Prostate gland (tissue), 2 donors: ENCODE results near the gene LYPD6B. TPM values are rescaled to one million over a fixed set of nuclear protein-coding genes. Genes with fewer than 3 reads are reported as not detected.
"Not testable (repeated sequence)": the region's sequence is repeated elsewhere in the genome, so short reads cannot be mapped to it uniquely, and the experiment has no call there.

Experiments
- DNase-seq: peaks from one replicate; pipeline ENCODE4 v3.0.0-alpha.2; 2019; ENCODE audit warnings: low spot score
- H3K27ac ChIP-seq, 2 donors: fragments of 200-600 bp; sonication (generic); 2 replicates each; pipeline ENCODE4 v1.5.1; 2017 to 2019
- H3K27me3 ChIP-seq: fragments of 200-600 bp; sonication (generic); replicated peaks from 2 replicates; pipeline ENCODE4 v1.5.1; 2019; ENCODE audit not compliant: insufficient read depth
- H3K36me3 ChIP-seq, 2 donors: fragments of 200-600 bp; sonication (generic); 1 replicate in 1 of 2; 2 replicates in 1 of 2; pipeline versions ENCODE4 v1.5.1 to v1.8.1; 2017 to 2019
- H3K4me1 ChIP-seq: fragments of 200-600 bp; sonication (generic); replicated peaks from 2 replicates; pipeline ENCODE4 v1.5.1; 2019
- H3K4me3 ChIP-seq, 2 donors: fragments of 200-600 bp; sonication (generic); 2 replicates each; pipeline ENCODE4 v1.5.1; 2017 to 2019
- H3K9me3 ChIP-seq: fragments of 200-600 bp; sonication (generic); 2 replicates; pipeline ENCODE4 v1.5.1; 2017
- POLR2A ChIP-seq: fragments of 450-650 bp; IDR thresholded peaks from one replicate; pipeline ENCODE4 v1.6.1; 2016; ENCODE audit warnings: antibody characterized with exemption, mild to moderate bottlenecking
- POLR2AphosphoS5 ChIP-seq: sonication (generic); formaldehyde crosslinking; IDR thresholded peaks from one replicate; pipeline ENCODE4 v1.6.1; 2017; ENCODE audit warnings: antibody characterized with exemption
- WGBS: methylation state at CpG from one replicate; pipeline ENCODE4 v1.1.5; 2018; 5-methylcytosine and 5-hydroxymethylcytosine counted together
- intact Hi-C: fragments of 100-400 bp; cut with DNase I; formaldehyde crosslinking; loops from one replicate; pipeline ENCODE4 v1.14.2; 2022
- total RNA-seq, 2 donors: library from RNA; depleted of rRNA; stranded (reverse); fragments of >200 nt; gene quantifications; one replicate each; pipeline ENCODE4 v1.1.0, GENCODE V29; 2016
- TF ChIP-seq, protein P1 (sequence below), 4 experiments: fragments of 200-600 bp in 2 of 4; fragments of 450-650 bp in 2 of 4; sonication (generic) in 2 of 4; IDR thresholded peaks; 1 replicate in 3 of 4; 2 replicates in 1 of 4; pipeline ENCODE4 v1.5.1; 2016 to 2019; ENCODE audit warnings: antibody characterized with exemption in 4 of 4, mild to moderate bottlenecking in 2 of 4, moderate library complexity in 2 of 4

LYPD6B gene
- total RNA-seq, 2 donors from 2014 or later: 16.8 to 17.8 TPM

DNA sequence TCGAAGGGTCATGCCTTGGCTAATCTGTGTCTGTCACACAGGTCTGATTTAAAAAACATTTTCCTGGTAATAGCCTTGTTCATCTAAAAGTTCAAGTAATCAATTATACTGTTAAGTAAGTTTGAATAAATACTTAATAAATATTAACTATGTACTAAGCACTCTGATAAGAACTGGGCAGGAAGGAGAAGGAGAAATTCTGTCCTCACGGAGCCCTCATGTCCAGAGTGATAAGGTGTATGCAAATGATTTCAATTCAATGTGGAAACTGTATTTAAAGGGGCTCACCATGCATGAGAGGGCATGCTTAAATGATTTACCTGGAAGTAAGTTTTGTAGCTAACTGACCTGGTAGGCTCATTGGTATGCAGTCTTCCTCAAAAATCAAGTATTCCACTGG lies 197.9 kb downstream of the LYPD6B start:
- Histone ChIP-seq H3K4me3 (no peak overlapping the region), H3K4me1 (no peaks in the 10 kb centered on the region), H3K27ac (no peak overlapping the region), H3K27me3 (no peaks in the 10 kb centered on the region), H3K9me3 (no peaks in the 10 kb centered on the region), H3K36me3 (no peaks in the 10 kb centered on the region)
- intact Hi-C loops: no loop called here
- no peak for DNase-seq
- TF ChIP-seq, protein P1, sequence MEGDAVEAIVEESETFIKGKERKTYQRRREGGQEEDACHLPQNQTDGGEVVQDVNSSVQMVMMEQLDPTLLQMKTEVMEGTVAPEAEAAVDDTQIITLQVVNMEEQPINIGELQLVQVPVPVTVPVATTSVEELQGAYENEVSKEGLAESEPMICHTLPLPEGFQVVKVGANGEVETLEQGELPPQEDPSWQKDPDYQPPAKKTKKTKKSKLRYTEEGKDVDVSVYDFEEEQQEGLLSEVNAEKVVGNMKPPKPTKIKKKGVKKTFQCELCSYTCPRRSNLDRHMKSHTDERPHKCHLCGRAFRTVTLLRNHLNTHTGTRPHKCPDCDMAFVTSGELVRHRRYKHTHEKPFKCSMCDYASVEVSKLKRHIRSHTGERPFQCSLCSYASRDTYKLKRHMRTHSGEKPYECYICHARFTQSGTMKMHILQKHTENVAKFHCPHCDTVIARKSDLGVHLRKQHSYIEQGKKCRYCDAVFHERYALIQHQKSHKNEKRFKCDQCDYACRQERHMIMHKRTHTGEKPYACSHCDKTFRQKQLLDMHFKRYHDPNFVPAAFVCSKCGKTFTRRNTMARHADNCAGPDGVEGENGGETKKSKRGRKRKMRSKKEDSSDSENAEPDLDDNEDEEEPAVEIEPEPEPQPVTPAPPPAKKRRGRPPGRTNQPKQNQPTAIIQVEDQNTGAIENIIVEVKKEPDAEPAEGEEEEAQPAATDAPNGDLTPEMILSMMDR (IDR thresholded peaks at IDR 0.05): no peak
- TF ChIP-seq POLR2A (no peak), POLR2AphosphoS5 (no peak)
- 81% methylated on average over 2 of the region's 2 CpGs for WGBS

DNA sequence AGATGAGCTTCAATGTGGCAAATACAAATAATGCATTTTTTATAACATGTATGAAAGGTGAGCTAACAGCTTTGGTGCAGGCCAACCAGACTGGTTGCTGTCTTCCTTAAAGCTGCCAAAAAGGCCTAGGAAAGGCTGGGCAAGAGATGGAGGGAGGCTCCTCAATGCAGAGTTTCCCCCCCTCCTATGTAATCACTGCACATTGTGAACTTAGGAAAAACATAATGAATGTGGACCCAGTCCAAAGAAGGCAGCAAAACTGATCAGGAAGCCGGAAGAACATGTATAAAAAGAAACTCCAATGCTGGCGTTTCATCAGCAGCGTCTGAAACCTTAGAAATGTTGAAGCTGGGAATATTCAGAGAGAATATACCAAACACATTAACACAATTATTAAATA lies 207.7 kb downstream of the LYPD6B start:
- Histone ChIP-seq H3K36me3 (no peaks in the 10 kb centered on the region), H3K9me3 (no peaks in the 10 kb centered on the region), H3K4me3 (no peak overlapping the region), H3K27me3 (no peaks in the 10 kb centered on the region), H3K4me1 (no peaks in the 10 kb centered on the region), H3K27ac (no peak overlapping the region)
- no peak for DNase-seq
- TF ChIP-seq, protein P1 (IDR thresholded peaks at IDR 0.05): no peak
- TF ChIP-seq POLR2AphosphoS5 (no peak), POLR2A (no peak)
- intact Hi-C loops: no loop called here
- 38% methylated on average over 3 of the region's 3 CpGs for WGBS

DNA sequence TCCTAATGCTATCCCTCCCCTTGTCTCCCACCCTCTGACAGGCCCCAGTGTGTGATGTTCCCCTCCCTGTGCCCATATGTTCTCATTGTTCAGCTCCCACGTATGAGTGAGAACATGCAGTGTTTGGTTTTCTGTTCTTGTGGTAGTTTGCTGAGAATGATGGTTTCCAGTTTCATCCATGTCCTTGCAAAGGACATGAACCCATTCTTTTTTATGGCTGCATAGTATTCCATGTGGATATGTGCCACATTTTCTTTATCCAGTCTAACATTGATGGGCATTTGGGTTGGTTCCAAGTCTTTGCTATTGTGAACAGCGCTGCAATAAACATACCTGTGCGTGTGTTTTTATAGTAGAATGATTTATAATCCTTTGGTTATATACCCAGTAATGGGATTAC lies 212.9 kb downstream of the LYPD6B start:
- H3K4me1 ChIP-seq, DNase-seq, H3K4me3 ChIP-seq, H3K36me3 ChIP-seq, intact Hi-C loops, H3K9me3 ChIP-seq, H3K27me3 ChIP-seq, H3K27ac ChIP-seq: not testable (repeated sequence)
- WGBS: 70% methylated on average over 3 of the region's 3 CpGs

DNA sequence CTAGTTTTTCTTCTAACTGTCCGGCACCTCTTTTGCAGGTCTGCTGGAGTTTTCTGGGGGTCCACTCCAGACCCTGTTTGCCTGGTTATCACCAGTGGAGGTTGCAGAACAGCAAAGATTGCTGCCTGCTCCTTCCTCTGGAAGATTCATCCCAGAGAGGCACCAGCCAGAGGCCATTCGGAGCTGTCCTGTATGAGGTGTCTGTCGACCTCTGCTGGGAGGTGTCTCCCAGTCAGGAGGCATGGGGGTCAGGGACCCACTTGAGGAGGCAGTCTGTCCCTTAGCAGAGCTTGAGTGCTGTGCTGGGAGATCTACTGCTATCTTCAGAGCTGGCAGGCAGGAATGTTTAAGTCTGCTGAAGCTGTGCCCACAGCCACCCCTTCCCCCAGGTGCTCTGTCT lies 218.4 kb downstream of the LYPD6B start:
- intact Hi-C loops, H3K9me3 ChIP-seq, DNase-seq, H3K27ac ChIP-seq, H3K27me3 ChIP-seq, H3K4me3 ChIP-seq, H3K4me1 ChIP-seq, H3K36me3 ChIP-seq: not testable (repeated sequence)
- 70% methylated on average over 3 of the region's 3 CpGs for whole genome bisulfite sequencing

DNA sequence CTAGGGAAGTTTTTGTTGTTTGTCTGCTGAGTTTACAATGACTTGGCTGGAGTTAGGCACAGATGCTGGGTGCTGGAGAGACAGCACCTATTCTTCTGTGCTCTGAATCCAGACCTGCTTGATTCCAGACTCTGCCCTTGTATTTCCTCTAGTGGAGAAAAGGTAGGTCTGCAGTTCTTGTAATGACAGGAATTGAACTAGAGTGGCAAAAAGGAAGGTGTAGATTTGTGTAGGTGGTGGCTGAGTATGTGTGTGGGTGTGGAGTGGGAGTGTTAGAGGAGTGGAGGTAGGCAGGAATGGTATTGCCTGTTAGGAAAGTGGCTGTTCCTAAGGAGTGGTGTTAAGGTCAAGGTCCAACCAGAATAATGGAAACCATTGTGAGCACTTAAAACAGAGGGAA lies 220.0 kb downstream of the LYPD6B start:
- intact Hi-C loops: no loop called here
- Histone ChIP-seq H3K4me3 (no peak overlapping the region), H3K27me3 (no peaks in the 10 kb centered on the region), H3K27ac (no peak overlapping the region), H3K4me1 (no peaks in the 10 kb centered on the region), H3K9me3 (no peaks in the 10 kb centered on the region), H3K36me3 (no peaks in the 10 kb centered on the region)
- TF ChIP-seq POLR2A (no peak), POLR2AphosphoS5 (no peak)
- TF ChIP-seq, protein P1 (IDR thresholded peaks at IDR 0.05): no peak
- DNase-seq: no peak

DNA sequence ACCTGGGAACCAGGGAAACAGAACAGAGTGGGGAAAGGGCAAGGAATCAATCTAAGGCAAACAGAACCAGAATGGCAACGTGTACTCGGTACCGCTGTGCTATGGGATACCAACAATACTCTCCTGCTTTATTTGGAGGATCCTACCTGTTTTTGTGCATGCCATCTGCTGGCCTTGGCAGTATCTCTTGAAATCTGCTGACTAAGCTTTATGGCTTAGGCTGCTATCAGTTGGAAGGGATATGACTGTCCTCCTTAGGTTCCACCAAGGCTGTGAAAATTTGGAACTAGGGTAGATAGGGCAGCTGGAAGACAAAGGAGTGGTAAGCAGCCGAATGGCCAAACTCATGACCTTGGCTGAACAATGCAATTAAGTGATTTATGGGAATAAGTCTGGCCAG lies 220.6 kb downstream of the LYPD6B start:
- 88% methylated on average over 4 of the region's 4 CpGs for WGBS
- intact Hi-C loops: no loop called here
- Histone ChIP-seq H3K27me3 (no peaks in the 10 kb centered on the region), H3K36me3 (no peaks in the 10 kb centered on the region), H3K4me3 (no peak overlapping the region), H3K4me1 (no peaks in the 10 kb centered on the region), H3K9me3 (no peaks in the 10 kb centered on the region), H3K27ac (no peak overlapping the region)
- TF ChIP-seq POLR2AphosphoS5: no peak
- no peak for TF ChIP-seq POLR2A
- TF ChIP-seq, protein P1 (IDR thresholded peaks at IDR 0.05): no peak
- DNase-seq: no peak
